HG02642 (cell line): ENCODE data around the gene GALNTL6.
"Not testable (repeated sequence)": the region's sequence is repeated elsewhere in the genome, so short reads cannot be mapped to it uniquely, and the experiment has no call there.

Source experiments
- ATAC-seq: cut with Tn5 transposase; IDR thresholded peaks from one replicate; pipeline ENCODE4 v1.9.1; 2021; ENCODE audit warnings: mild to moderate bottlenecking; ENCODE audit not compliant: unreplicated experiment, poor library complexity

Gene GALNTL6

DNA sequence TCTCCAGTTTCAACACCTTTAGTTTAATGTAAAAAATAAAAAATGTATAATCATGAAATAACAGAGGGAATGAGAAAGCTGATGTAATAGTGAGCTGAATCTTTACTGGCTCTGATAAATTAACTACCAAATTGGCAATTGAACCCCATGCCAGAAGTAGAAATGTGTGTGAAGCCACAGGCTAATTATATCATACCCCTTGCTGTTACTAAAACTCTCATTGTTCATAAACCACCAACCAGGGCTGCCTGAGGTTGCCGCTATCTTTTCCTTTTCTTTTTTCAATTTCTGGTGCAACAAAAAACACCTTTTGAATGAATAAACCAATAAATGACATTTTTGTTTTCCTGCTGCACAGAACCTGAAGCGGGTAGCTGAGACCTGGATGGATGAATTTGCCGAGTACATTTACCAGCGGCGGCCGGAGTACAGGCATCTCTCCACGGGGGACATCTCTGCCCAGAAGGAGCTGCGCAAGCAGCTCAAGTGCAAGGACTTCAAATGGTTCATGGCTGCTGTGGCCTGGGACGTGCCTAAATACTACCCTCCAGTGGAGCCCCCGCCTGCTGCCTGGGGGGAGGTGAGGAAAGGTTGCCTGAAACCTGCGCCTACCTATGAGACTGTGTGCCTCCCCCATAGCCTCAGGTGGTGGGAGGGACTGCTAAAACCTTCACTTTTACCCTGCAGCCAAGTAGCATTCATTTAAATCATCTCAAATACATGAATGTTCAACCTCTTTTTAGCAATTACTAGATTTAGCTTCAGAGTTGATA lies 1138.7 kb downstream of the GALNTL6 start:
- no peak for ATAC-seq

GRCh38 chr4:172953896-172954568 lies 1140.8 kb downstream of the GALNTL6 start:
- no peak for ATAC-seq

DNA sequence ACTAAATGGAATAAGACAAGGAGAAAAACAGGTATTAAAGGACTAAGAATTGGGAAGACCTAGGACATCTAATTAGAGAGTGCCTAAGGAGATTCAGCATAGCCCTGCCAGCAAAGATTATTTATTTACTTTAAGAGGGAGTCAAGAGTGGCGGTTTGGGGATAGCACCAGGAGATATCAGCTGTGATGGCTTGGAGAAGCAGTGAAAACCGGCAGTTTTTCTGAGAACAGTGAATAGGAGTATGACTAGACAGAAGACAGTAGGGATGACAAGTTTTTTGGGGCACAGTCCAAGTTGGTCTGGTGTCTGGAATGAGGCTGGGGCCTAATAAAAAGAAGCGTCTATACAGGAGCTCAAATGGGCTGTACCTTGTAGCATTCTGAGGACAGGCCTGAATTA lies 1143.1 kb downstream of the GALNTL6 start:
- ATAC-seq, result not testable (repeated sequence)

GRCh38 chr4:172957216-172957615 lies 1144.0 kb downstream of the GALNTL6 start:
- ATAC-seq, result no peak

DNA sequence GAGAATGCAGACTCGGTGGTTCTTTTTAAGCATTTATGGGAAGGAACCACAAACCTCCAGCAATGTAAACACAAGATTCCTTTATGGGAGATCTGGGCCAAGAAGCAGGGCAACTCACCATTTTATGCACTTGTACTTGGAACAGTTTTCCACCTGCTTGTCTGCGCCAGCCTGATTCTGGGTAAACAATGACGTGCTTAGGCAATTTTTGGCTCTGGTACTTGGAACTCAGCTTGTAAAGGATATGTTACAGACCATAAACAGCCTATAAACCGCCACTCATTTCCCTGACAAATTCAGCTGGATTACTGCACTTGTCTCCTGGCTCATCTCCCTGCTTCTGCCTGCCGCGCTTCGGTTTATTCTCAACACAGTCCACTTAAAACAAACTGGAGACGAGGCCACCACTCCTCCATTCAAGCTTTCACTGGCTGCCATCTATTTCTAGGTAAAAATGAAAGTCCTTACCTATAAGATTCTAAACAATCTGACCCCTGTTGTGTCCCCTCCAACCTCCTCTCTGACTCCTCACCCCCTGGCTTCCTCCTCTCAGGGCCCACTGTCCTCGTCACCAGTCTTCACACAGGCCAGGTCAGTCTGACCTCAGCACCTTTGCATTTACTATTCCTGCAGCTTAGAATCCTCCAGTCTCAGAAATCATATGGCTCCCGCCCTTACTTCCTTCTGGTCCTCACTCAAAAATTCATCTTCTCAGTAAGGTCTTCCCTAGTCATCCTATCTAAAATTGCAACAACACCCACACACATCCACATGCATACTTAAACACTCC lies 1149.6 kb downstream of the GALNTL6 start:
- ATAC-seq, result no peak

GRCh38 chr4:172963498-172964294 lies 1150.5 kb downstream of the GALNTL6 start:
- ATAC-seq, result no peak

DNA sequence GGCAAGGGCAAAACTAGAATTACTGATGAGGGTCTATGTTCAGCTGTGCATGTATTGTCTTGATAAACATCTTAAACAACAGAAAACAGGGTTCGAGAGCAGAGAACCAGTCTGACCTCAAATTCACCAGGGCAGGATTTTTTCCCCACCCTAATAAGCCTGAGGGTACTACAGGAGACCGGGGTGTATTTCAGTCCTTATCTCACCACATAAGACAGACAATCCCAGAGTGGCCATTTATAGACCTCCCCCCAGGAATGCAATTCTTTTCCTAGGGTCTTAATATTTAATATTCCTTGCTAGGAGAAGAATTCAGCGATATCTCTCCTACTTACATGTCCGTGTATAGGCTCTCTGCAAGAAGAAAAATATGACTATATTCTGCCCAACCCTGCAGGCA lies 1157.0 kb downstream of the GALNTL6 start:
- ATAC-seq, result not testable (repeated sequence)

DNA sequence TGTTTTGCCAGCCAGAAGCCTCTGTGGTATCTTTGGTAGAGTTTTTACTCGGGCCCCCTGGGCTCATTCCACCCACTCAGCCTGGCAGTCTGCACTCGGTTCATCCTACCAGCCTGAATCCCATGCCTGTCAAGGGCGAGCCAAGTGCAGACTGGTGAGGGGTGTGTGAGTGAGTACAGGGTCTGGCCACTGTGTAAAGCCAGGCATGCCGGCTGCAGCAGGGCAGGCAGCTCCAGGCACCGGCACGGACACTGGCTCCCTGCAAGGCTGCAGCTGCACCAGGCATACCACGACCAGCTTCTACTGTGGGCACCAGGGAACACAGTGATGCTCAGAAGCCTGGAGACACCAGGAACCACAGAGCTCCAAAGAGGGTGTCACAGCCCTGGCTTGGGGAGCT lies 1161.4 kb downstream of the GALNTL6 start:
- ATAC-seq, result no peak

- no peak for ATAC-seq
Observed at GRCh38 chr4:172975651-172976229, 1162.5 kb downstream of the GALNTL6 start.

DNA sequence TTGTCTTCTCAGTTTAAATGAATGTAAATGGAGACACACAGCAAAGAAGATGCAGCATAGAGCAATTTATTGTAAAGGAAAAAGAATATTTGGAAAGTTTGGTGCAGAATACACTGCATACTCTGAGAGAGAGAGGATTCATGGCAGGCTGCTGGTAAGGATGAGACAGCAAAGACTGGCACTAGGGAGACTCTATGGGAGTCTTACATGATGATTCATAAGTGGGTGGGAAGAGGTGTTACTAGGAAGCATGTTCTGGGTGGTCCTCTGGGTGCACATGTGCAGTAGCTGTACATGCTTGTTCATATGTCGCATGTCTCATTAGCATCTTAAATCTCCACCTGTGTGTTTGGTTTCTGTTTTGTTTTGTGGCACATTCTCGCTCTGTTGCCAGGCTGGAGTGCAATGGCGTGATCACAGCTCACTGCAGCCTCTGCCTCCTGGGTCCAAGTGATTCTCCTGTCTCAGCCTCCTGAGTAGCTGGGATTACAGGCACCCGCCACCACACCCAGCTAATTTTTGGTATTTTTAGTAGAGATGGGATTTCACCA lies 1164.4 kb downstream of the GALNTL6 start:
- not testable (repeated sequence) for ATAC-seq

DNA sequence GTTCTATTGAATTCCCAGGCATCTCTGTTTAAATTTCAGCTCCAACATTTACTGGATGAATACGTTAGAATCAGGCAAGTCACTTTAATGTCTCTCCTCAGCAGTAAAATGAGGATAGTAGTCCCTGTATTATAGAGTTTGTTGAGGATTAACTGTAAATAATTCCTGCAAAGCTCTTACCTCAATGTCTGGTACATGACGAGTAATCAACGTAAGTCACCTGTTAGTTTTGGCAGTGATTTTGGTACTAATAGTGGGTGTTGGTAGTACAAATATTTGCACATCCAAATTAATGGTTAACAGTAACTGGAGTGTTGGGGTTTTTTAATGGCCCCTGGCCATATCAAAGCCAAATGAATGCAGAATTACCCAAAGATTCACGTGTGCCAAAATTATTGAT lies 1165.6 kb downstream of the GALNTL6 start:
- no peak for ATAC-seq

DNA sequence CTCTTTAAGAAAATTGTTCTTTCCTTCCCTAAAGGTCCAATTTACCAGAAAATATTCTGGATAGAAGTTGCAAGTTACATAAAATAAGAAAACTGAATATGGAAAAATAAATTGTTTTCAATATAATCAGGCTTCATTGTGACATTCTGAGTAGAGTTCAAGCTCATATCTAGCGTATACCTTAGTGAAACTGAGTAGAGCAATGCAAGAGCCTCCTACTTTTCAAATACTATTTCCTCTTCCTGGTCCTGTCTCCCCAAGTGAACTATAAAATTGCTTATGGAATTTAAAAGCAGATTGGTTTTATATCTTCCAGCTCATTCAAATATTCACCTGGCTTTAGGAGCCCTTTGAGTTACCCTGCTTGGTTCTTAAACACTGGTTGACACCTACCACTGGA lies 1166.1 kb downstream of the GALNTL6 start:
- no peak for ATAC-seq

- ATAC-seq, result no peak
Observed at GRCh38 chr4:172980219-172980618, 1167.0 kb downstream of the GALNTL6 start.

GRCh38 chr4:172982151-172982590 lies 1169.0 kb downstream of the GALNTL6 start:
- no peak for ATAC-seq

DNA sequence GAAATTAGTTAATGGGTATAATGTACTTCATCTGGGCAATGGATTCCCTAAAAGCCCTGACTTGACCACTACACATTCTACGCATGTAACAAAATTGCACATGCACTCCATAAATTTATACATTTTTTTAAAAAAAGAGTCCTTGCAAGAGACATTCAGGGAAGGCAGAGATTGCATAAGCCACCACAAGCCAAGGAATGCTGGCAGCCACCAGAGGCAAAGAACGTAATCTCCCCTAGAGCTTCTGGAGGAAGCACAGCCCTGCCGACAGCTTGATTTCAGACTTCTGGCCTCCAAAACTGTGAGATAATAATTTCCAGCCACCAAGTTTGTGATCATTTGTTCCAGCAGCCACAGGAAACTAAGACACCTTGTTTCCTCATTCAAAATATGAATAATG lies 1169.8 kb downstream of the GALNTL6 start:
- no peak for ATAC-seq

GRCh38 chr4:172983631-172984030 lies 1170.4 kb downstream of the GALNTL6 start:
- no peak for ATAC-seq

DNA sequence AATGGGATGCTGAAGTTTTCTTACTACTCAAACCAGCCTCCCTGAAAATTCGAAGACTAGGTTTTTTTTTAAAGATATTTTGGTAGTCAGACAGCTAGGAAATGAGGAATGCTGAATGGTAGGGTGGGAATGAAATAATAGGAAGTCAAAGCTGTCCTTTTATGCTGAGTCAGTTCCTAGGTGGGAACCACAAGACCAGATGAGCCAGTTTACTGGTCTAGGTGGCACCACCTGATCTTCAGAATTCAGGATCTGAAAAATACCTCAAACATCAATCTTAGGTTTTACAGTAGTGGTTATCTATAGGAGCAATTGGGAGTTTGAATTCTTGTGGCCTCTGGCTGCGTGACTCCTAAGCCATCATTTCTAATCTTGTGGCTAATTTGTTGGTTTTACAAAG lies 1172.3 kb downstream of the GALNTL6 start:
- ATAC-seq, result no peak

DNA sequence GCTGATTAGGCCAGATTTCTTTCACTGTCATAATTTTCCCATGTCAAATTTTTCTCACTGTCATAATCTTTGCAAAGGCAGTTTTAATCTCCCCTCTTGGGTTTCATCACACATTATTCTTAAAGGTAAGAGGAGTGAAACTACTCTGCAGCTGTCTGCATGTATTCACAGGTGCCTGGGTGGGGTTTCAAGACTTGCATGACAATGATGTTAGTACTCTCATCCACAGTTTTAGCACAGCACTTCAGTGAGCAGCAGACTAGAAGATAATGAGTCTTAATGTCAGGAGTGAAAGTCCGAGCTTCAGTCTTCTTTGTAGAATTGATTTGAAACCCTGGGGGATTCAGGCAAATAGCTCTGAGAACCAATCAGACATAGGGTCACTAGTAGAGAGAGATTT lies 1172.9 kb downstream of the GALNTL6 start:
- peak; percentile 63 for ATAC-seq

GRCh38 chr4:172989984-172990820 lies 1177.0 kb downstream of the GALNTL6 start:
- ATAC-seq, result no peak
